GM23338 (cell line): ENCODE results near the gene CBARP. TPM values are rescaled to one million over a fixed set of nuclear protein-coding genes. Genes with fewer than 3 reads are reported as not detected.

Experiments used
- ATAC-seq: fragments of 200-7000 bp; cut with Tn5 transposase; 3 replicates; pipeline ENCODE4 v1.9.1; 2020
- DNase-seq: peaks from one replicate; pipeline ENCODE4 v3.0.0-alpha.2; 2015; ENCODE audit warnings: low spot score
- H2AFZ ChIP-seq: fragments of 200-600 bp; sonication (generic); 2 replicates; pipeline ENCODE4 v1.8.0; 2016; ENCODE audit warnings: antibody characterized with exemption, mild to moderate bottlenecking, moderate library complexity
- H3F3A ChIP-seq: fragments of 200-600 bp; sonication (generic); replicated peaks from 2 replicates; pipeline ENCODE4 v1.8.0; 2017; ENCODE audit warnings: antibody characterized with exemption, mixed run types, low read depth
- H3K27ac ChIP-seq: fragments of 200-600 bp; sonication (generic); 2 replicates; pipeline ENCODE4 v1.6.1; 2016; ENCODE audit warnings: low read depth
- H3K27me3 ChIP-seq: fragments of 200-600 bp; sonication (generic); 2 replicates; pipeline ENCODE4 v1.8.0; 2016; ENCODE audit warnings: mild to moderate bottlenecking, mixed run types, moderate library complexity; ENCODE audit not compliant: insufficient read depth
- H3K36me3 ChIP-seq: fragments of 200-600 bp; sonication (generic); 2 replicates; pipeline ENCODE4 v1.8.0; 2016; ENCODE audit warnings: mild to moderate bottlenecking; ENCODE audit not compliant: insufficient read depth
- H3K4me1 ChIP-seq: fragments of 200-600 bp; sonication (generic); 2 replicates; pipeline ENCODE4 v1.8.0; 2016; ENCODE audit warnings: mild to moderate bottlenecking, moderate library complexity; ENCODE audit not compliant: insufficient read depth
- H3K4me2 ChIP-seq: fragments of 200-600 bp; sonication (generic); 2 replicates; pipeline ENCODE4 v1.7.1; 2017; ENCODE audit warnings: mixed run types
- H3K4me3 ChIP-seq: fragments of 200-600 bp; sonication (generic); 2 replicates; pipeline ENCODE4 v1.6.1; 2016; ENCODE audit warnings: mixed run types
- H3K79me2 ChIP-seq: fragments of 200-600 bp; sonication (generic); replicated peaks from 2 replicates; pipeline ENCODE4 v1.8.0; 2017; ENCODE audit warnings: mild to moderate bottlenecking; ENCODE audit not compliant: insufficient read depth
- H3K9me2 ChIP-seq: fragments of 200-600 bp; sonication (generic); 2 replicates; pipeline ENCODE4 v1.8.0; 2017; ENCODE audit not compliant: insufficient read depth
- H4K20me1 ChIP-seq: fragments of 200-600 bp; sonication (generic); replicated peaks from 2 replicates; pipeline ENCODE4 v1.8.0; 2017; ENCODE audit warnings: mild to moderate bottlenecking; ENCODE audit not compliant: insufficient read depth
- H3K27ac Mint-ChIP-seq: 2 replicates; pipeline ENCODE4 v1.8.0; 2020; ENCODE audit warnings: inconsistent platforms, mild to moderate bottlenecking, moderate library complexity, mixed read lengths
- H3K27me3 Mint-ChIP-seq: 3 replicates; pipeline ENCODE4 v1.8.0; 2022; ENCODE audit warnings: low read depth, mild to moderate bottlenecking, moderate library complexity, mixed read lengths, inconsistent platforms; ENCODE audit not compliant: insufficient read depth, poor library complexity
- H3K36me3 Mint-ChIP-seq: 3 replicates; pipeline ENCODE4 v1.8.0; 2021; ENCODE audit warnings: low read depth, mild to moderate bottlenecking, inconsistent platforms, moderate library complexity, mixed read lengths
- H3K4me1 Mint-ChIP-seq: 3 replicates; pipeline ENCODE4 v1.8.0; 2020; ENCODE audit warnings: mild to moderate bottlenecking, inconsistent platforms, mixed read lengths
- H3K4me3 Mint-ChIP-seq: 3 replicates; pipeline ENCODE4 v1.8.0; 2021; ENCODE audit warnings: moderate library complexity, mild to moderate bottlenecking, inconsistent platforms, mixed read lengths
- H3K9me3 Mint-ChIP-seq: 3 replicates; pipeline ENCODE4 v1.8.0; 2020; ENCODE audit warnings: moderate library complexity, mild to moderate bottlenecking, inconsistent platforms, mixed read lengths
- CREB1 ChIP-seq: fragments of 250-450 bp; sonication (Bioruptor Pico); IDR thresholded peaks from 2 replicates; pipeline ENCODE4 v1.5.0; 2020; ENCODE audit warnings: low read depth, mild to moderate bottlenecking, moderate library complexity
- EZH2 ChIP-seq: fragments of 200-600 bp; sonication (generic); IDR thresholded peaks from one replicate; pipeline ENCODE4 v1.8.0; 2017; ENCODE audit warnings: antibody characterized with exemption, mild to moderate bottlenecking, low read depth; ENCODE audit not compliant: unreplicated experiment
- EZH2phosphoT487 ChIP-seq: fragments of 200-600 bp; sonication (generic); IDR thresholded peaks from one replicate; pipeline ENCODE4 v1.8.1; 2018; ENCODE audit warnings: antibody characterized with exemption; ENCODE audit not compliant: unreplicated experiment
- JUNB ChIP-seq: IDR thresholded peaks from one replicate; pipeline ENCODE4 v1.6.1; 2016; ENCODE audit warnings: antibody characterized with exemption; ENCODE audit not compliant: unreplicated experiment
- NANOG ChIP-seq: IDR thresholded peaks from 2 replicates; pipeline ENCODE4 v1.6.1; 2016; ENCODE audit warnings: antibody characterized with exemption, borderline replicate concordance
- REST ChIP-seq: IDR thresholded peaks from one replicate; pipeline ENCODE4 v1.6.1; 2018; ENCODE audit warnings: antibody characterized with exemption; ENCODE audit not compliant: unreplicated experiment
- STAT1 ChIP-seq: IDR thresholded peaks from one replicate; pipeline ENCODE4 v1.6.1; 2016; ENCODE audit warnings: antibody characterized with exemption; ENCODE audit not compliant: unreplicated experiment
- ZNF114 ChIP-seq: fragments of 250-450 bp; sonication (Bioruptor Pico); IDR thresholded peaks from 2 replicates; pipeline ENCODE4 v1.5.0; 2020; ENCODE audit warnings: mild to moderate bottlenecking, moderate library complexity
- ZNF331 ChIP-seq: fragments of 250-450 bp; sonication (Bioruptor Pico); IDR thresholded peaks from 2 replicates; pipeline ENCODE4 v1.5.0; 2020; ENCODE audit warnings: low read depth, mild to moderate bottlenecking, moderate library complexity
- polyA plus RNA-seq: library from polyadenylated mRNA; unstranded; fragments of >200 nt; fragmentation: Nextera tagmentation; extraction: Ambion mirVana; gene quantifications from 2 replicates; pipeline ENCODE4 v1.2.1, GENCODE V29; 2016
- total RNA-seq: library from RNA; depleted of rRNA; stranded (reverse); fragments of >200 nt; shearing (Covaris generic); gene quantifications from 2 replicates; pipeline ENCODE4 v1.2.3, GENCODE V29; 2014
- TF ChIP-seq, protein P1 (sequence below), 2 experiments: fragments of 200-600 bp in 1 of 2; sonication (generic) in 1 of 2; conservative IDR thresholded peaks; 2 replicates each; pipeline versions ENCODE4 v1.5.1 to v1.6.1; 2016 to 2017; ENCODE audit warnings: antibody characterized with exemption in 2 of 2, low read depth in 2 of 2, mild to moderate bottlenecking in 2 of 2, moderate library complexity in 1 of 2

Gene CBARP
- total and polyA plus RNA-seq, 2 experiments from 2014 or later = 2.0 to 14.1 TPM

GRCh38 chr19:1217366-1217765 is 20.4 kb downstream of the CBARP start:
- Histone ChIP-seq H3K4me2 (no peak overlapping the region), H3K36me3 (no peaks in the 10 kb centered on the region), H3K27ac (no peak overlapping the region), H3F3A (peaks cover 18% of the 10 kb centered on the region), H3K27me3 (no peaks in the 10 kb centered on the region), H3K4me3 (no peak overlapping the region), H2AFZ (no peak overlapping the region), H3K9me2 (no peaks in the 10 kb centered on the region), H4K20me1 (peaks cover 33% of the 10 kb centered on the region; the same call in 1 of the 2 replicates), H3K4me1 (peaks cover 11% of the 10 kb centered on the region; the same call in 1 of the 2 replicates), H3K79me2 (peaks cover 68% of the 10 kb centered on the region)
- TF ChIP-seq EZH2 (no peak), REST (no peak)
- TF ChIP-seq, protein P1, sequence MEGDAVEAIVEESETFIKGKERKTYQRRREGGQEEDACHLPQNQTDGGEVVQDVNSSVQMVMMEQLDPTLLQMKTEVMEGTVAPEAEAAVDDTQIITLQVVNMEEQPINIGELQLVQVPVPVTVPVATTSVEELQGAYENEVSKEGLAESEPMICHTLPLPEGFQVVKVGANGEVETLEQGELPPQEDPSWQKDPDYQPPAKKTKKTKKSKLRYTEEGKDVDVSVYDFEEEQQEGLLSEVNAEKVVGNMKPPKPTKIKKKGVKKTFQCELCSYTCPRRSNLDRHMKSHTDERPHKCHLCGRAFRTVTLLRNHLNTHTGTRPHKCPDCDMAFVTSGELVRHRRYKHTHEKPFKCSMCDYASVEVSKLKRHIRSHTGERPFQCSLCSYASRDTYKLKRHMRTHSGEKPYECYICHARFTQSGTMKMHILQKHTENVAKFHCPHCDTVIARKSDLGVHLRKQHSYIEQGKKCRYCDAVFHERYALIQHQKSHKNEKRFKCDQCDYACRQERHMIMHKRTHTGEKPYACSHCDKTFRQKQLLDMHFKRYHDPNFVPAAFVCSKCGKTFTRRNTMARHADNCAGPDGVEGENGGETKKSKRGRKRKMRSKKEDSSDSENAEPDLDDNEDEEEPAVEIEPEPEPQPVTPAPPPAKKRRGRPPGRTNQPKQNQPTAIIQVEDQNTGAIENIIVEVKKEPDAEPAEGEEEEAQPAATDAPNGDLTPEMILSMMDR (conservative IDR thresholded peaks at IDR 0.05; ENCODE audit: low read depth in 2 of 2) = no peak
- peak; percentile 50 for ATAC-seq
- H3K27me3 Mint-ChIP-seq = peaks cover 12% of the 10 kb centered on the region
- H3K27ac Mint-ChIP-seq = no peak overlapping the region
- no peaks in the 10 kb centered on the region for H3K9me3 Mint-ChIP-seq
- DNase-seq = no peak
- peaks cover 8% of the 10 kb centered on the region; the same call in 2 of the 3 replicates for H3K36me3 Mint-ChIP-seq
- no peak overlapping the region for H3K4me3 Mint-ChIP-seq
- H3K4me1 Mint-ChIP-seq = peaks cover 28% of the 10 kb centered on the region

DNA sequence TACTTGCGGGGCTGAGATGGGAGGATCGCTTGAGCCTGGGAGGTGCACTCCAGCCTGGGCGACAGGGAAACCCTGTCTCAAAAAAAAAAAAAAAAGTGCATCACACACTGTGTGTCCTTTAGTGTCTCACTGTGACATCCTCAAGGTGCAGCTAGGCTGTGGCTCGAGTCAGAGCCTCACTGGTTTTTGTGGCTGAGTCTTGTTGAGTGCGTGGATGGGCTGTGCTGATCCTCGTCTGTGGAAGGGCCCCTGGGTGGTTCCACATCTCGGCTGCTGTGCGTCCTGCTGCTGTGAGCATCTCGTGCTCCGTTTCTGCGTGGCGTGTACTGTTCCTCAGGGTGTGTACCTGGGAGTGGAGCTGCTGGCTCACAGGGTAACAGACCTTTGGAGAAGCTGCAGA is 21.0 kb downstream of the CBARP start:
- Mint-ChIP-seq H3K4me3 (no peak overlapping the region), H3K36me3 (peaks cover 8% of the 10 kb centered on the region; the same call in 2 of the 3 replicates), H3K4me1 (peaks cover 28% of the 10 kb centered on the region), H3K9me3 (no peaks in the 10 kb centered on the region), H3K27me3 (peaks cover 12% of the 10 kb centered on the region), H3K27ac (no peak overlapping the region)
- H3K79me2 ChIP-seq = peaks cover 74% of the 10 kb centered on the region
- peaks cover 39% of the 10 kb centered on the region; the same call in 1 of the 2 replicates for H4K20me1 ChIP-seq
- TF ChIP-seq REST (no peak), NANOG (no peak), EZH2phosphoT487 (no peak), STAT1 (no peak), ZNF114 (CRISPR knock-in tag) (no peak), CREB1 (CRISPR knock-in tag) (no peak), ZNF331 (CRISPR knock-in tag) (no peak), JUNB (no peak)
- H3K4me1 ChIP-seq = peaks cover 12% of the 10 kb centered on the region; the same call in 1 of the 2 replicates
- no peak overlapping the region for H3K4me3 ChIP-seq
- no peak overlapping the region for H2AFZ ChIP-seq
- no peaks in the 10 kb centered on the region for H3K9me2 ChIP-seq
- no peak for ATAC-seq
- H3K27me3 ChIP-seq = no peaks in the 10 kb centered on the region
- H3K36me3 ChIP-seq = no peaks in the 10 kb centered on the region
- no peak overlapping the region for H3K4me2 ChIP-seq
- H3F3A ChIP-seq = peaks cover 19% of the 10 kb centered on the region
- DNase-seq = no peak
- 0 out of 2 replicates have a peak overlapping the region, but pooled peaks have one; percentile 76 for H3K27ac ChIP-seq
